Measurements from ENCODE around the gene PURB. TPM values are rescaled to one million over a fixed set of nuclear protein-coding genes. Genes with fewer than 3 reads are reported as not detected.

The PURB gene
- total RNA-seq, 1 experiment from 2014 or later = 25.2 TPM

GRCh38 chr7:44898039-44898438 lies 12.7 kb upstream of the PURB start:
- Histone ChIP-seq H3K27ac (ENCODE audit: low read length) (no peak overlapping the region), H3K4me3 (ENCODE audit: low read depth in 2 of 2, low read length in 2 of 2) (no peak overlapping the region), H3K4me1 (ENCODE audit: control insufficient read depth, insufficient read depth, low read length) (no peaks in the 10 kb centered on the region), H3K36me3 (ENCODE audit: control insufficient read depth, insufficient read depth, low read length) (no peaks in the 10 kb centered on the region), H3K9me3 (ENCODE audit: control insufficient read depth, insufficient read depth, low read depth, low read length) (no peaks in the 10 kb centered on the region), H3K27me3 (ENCODE audit: control insufficient read depth, insufficient read depth, low read length) (no peaks in the 10 kb centered on the region)
- in situ Hi-C loops (cut with HindIII; ENCODE audit: low pct_unique_long_range_greater_than_20kb, low sequenced_read_pairs) = no loop called here
- ATAC-seq (no peak), DNase-seq (ENCODE audit: low read depth, low spot score) (no peak)
- intact Hi-C loops (cut with micrococcal nuclease; ENCODE audit: unreplicated experiment) = no loop called here
- ChIA-PET POLR2A (no interaction called here), CTCF (interaction anchor here (0.7 kb wide), 1 partner anchor 29 kb away, joined by 9 read pairs; no protein-coding TSS in a partner anchor)
- no TSS peak for BruUV-seq (replicated peaks)
- TF ChIP-seq REST (IDR thresholded peaks at IDR 0.05; ENCODE audit: insufficient read depth in 1 of 2, low read depth in 2 of 2, low read length in 1 of 2) = no peak
- TF ChIP-seq POLR2AphosphoS5 (IDR thresholded peaks at IDR 0.05; ENCODE audit: low read depth, low read length) = no peak
- TF ChIP-seq CTCF (IDR thresholded peaks at IDR 0.05) = no peak

GRCh38 chr7:44897309-44897708 lies 12.0 kb upstream of the PURB start:
- H3K27ac ChIP-seq (ENCODE audit: low read length) = no peak overlapping the region
- DNase-seq (ENCODE audit: low read depth, low spot score) (no peak), ATAC-seq (no peak)
- TF ChIP-seq REST (IDR thresholded peaks at IDR 0.05; ENCODE audit: insufficient read depth in 1 of 2, low read depth in 2 of 2, low read length in 1 of 2) (no peak), POLR2AphosphoS5 (IDR thresholded peaks at IDR 0.05; ENCODE audit: low read depth, low read length) (no peak), CTCF (IDR thresholded peaks at IDR 0.05) (no peak), SIN3A (IDR thresholded peaks at IDR 0.05; ENCODE audit: borderline replicate concordance, insufficient read depth, low read depth, low read length) (no peak), TCF7L2 (IDR thresholded peaks at IDR 0.05; ENCODE audit: low read depth, low read length) (no peak)
- no peak overlapping the region for H3K4me3 ChIP-seq (ENCODE audit: low read depth in 2 of 2, low read length in 2 of 2)
- H3K27me3 ChIP-seq (ENCODE audit: control insufficient read depth, insufficient read depth, low read length) = no peaks in the 10 kb centered on the region
- no peaks in the 10 kb centered on the region for H3K36me3 ChIP-seq (ENCODE audit: control insufficient read depth, insufficient read depth, low read length)
- ChIA-PET POLR2A (interaction anchor here (0.7 kb wide), 1 partner anchor 12 kb away, joined by 5 read pairs; no protein-coding TSS in a partner anchor), CTCF (interaction anchor here (0.6 kb wide), 1 partner anchor 25 kb away, joined by 3 read pairs; no protein-coding TSS in a partner anchor)
- intact Hi-C loops (cut with micrococcal nuclease; ENCODE audit: unreplicated experiment) (no loop called here), in situ Hi-C loops (cut with HindIII; ENCODE audit: low pct_unique_long_range_greater_than_20kb, low sequenced_read_pairs) (no loop called here)
- no peaks in the 10 kb centered on the region for H3K4me1 ChIP-seq (ENCODE audit: control insufficient read depth, insufficient read depth, low read length)
- no peaks in the 10 kb centered on the region for H3K9me3 ChIP-seq (ENCODE audit: control insufficient read depth, insufficient read depth, low read depth, low read length)
- BruUV-seq (replicated peaks) = no TSS peak
